ENCODE results near the gene ZC3H7A.
A peak's percentile ranks its signal among the peaks of the same experiment; 100 is the strongest.
"Not testable (repeated sequence)": the region's sequence is repeated elsewhere in the genome, so short reads cannot be mapped to it uniquely, and the experiment has no call there.

Gene ZC3H7A

GRCh38 chr16:11784980-11785599 is 12.0 kb downstream of the ZC3H7A start:
- not testable (repeated sequence) for H3K4me2 ChIP-seq (ENCODE audit: low read length); H3K9ac ChIP-seq (ENCODE audit: low read depth, low read length); H3K4me3 ChIP-seq (ENCODE audit: low read length); H3K27me3 ChIP-seq (ENCODE audit: control insufficient read depth, insufficient read depth, low read length); H3K36me3 ChIP-seq (ENCODE audit: insufficient read depth, low read length); H3K9me3 ChIP-seq (replicated peaks; ENCODE audit: low read length)
- H3K4me1 ChIP-seq (ENCODE audit: control insufficient read depth, insufficient read depth, low read length): peaks cover 39% of the 10 kb centered on the region

- H3K27me3 ChIP-seq (ENCODE audit: control insufficient read depth, insufficient read depth, low read length); H3K4me2 ChIP-seq (ENCODE audit: low read length); H3K9ac ChIP-seq (ENCODE audit: low read depth, low read length); H3K9me3 ChIP-seq (replicated peaks; ENCODE audit: low read length); H3K4me3 ChIP-seq (ENCODE audit: low read length): not testable (repeated sequence)
- H3K36me3 ChIP-seq (ENCODE audit: insufficient read depth, low read length): peaks cover 11% of the 10 kb centered on the region
- H3K4me1 ChIP-seq (ENCODE audit: control insufficient read depth, insufficient read depth, low read length): peaks cover 39% of the 10 kb centered on the region
Measured at GRCh38 chr16:11784381-11784780, 12.7 kb downstream of the ZC3H7A start.

GRCh38 chr16:11784038-11784369 is 13.1 kb downstream of the ZC3H7A start:
- Histone ChIP-seq H3K4me3 (ENCODE audit: low read length) (peak overlapping the region; percentile 61), H3K36me3 (ENCODE audit: insufficient read depth, low read length) (peaks cover 12% of the 10 kb centered on the region), H3K9me3 (replicated peaks; ENCODE audit: low read length) (no peaks in the 10 kb centered on the region), H3K4me2 (ENCODE audit: low read length) (peak overlapping the region; percentile 87), H3K4me1 (ENCODE audit: control insufficient read depth, insufficient read depth, low read length) (peaks cover 39% of the 10 kb centered on the region), H3K9ac (ENCODE audit: low read depth, low read length) (peak overlapping the region; percentile 75), H3K27me3 (ENCODE audit: control insufficient read depth, insufficient read depth, low read length) (no peaks in the 10 kb centered on the region)

GRCh38 chr16:11783319-11784037 is 13.6 kb downstream of the ZC3H7A start:
- H3K9me3 ChIP-seq (replicated peaks; ENCODE audit: low read length): no peaks in the 10 kb centered on the region
- peak overlapping the region; percentile 87 for H3K4me2 ChIP-seq (ENCODE audit: low read length)
- H3K4me3 ChIP-seq (ENCODE audit: low read length): peak overlapping the region; percentile 61
- H3K27me3 ChIP-seq (ENCODE audit: control insufficient read depth, insufficient read depth, low read length): no peaks in the 10 kb centered on the region
- H3K9ac ChIP-seq (ENCODE audit: low read depth, low read length): peak overlapping the region; percentile 75
- peaks cover 12% of the 10 kb centered on the region for H3K36me3 ChIP-seq (ENCODE audit: insufficient read depth, low read length)
- peaks cover 39% of the 10 kb centered on the region for H3K4me1 ChIP-seq (ENCODE audit: control insufficient read depth, insufficient read depth, low read length)

GRCh38 chr16:11781773-11782172 is 15.3 kb downstream of the ZC3H7A start:
- H3K4me2 ChIP-seq (ENCODE audit: low read length): peak overlapping the region; percentile 87
- peak overlapping the region; percentile 75 for H3K9ac ChIP-seq (ENCODE audit: low read depth, low read length)
- H3K36me3 ChIP-seq (ENCODE audit: insufficient read depth, low read length): peaks cover 18% of the 10 kb centered on the region
- no peaks in the 10 kb centered on the region for H3K27me3 ChIP-seq (ENCODE audit: control insufficient read depth, insufficient read depth, low read length)
- peak overlapping the region; percentile 61 for H3K4me3 ChIP-seq (ENCODE audit: low read length)
- peaks cover 39% of the 10 kb centered on the region for H3K4me1 ChIP-seq (ENCODE audit: control insufficient read depth, insufficient read depth, low read length)
- H3K9me3 ChIP-seq (replicated peaks; ENCODE audit: low read length): no peaks in the 10 kb centered on the region

GRCh38 chr16:11780991-11781680 is 15.9 kb downstream of the ZC3H7A start:
- Histone ChIP-seq H3K36me3 (ENCODE audit: insufficient read depth, low read length) (peaks cover 24% of the 10 kb centered on the region), H3K4me1 (ENCODE audit: control insufficient read depth, insufficient read depth, low read length) (peaks cover 39% of the 10 kb centered on the region), H3K9me3 (replicated peaks; ENCODE audit: low read length) (no peaks in the 10 kb centered on the region), H3K27me3 (ENCODE audit: control insufficient read depth, insufficient read depth, low read length) (no peaks in the 10 kb centered on the region), H3K4me3 (ENCODE audit: low read length) (peak overlapping the region; percentile 30), H3K9ac (ENCODE audit: low read depth, low read length) (peak overlapping the region; percentile 75), H3K4me2 (ENCODE audit: low read length) (peak overlapping the region; percentile 87)

GRCh38 chr16:11779074-11779473 is 18.0 kb downstream of the ZC3H7A start:
- no peak overlapping the region for H3K4me3 ChIP-seq (ENCODE audit: low read length)

GRCh38 chr16:11774065-11774626 is 22.9 kb downstream of the ZC3H7A start:
- Histone ChIP-seq H3K36me3 (ENCODE audit: insufficient read depth, low read length) (peaks cover 67% of the 10 kb centered on the region), H3K4me2 (ENCODE audit: low read length) (no peak overlapping the region), H3K9ac (ENCODE audit: low read depth, low read length) (no peak overlapping the region), H3K4me3 (ENCODE audit: low read length) (no peak overlapping the region), H3K4me1 (ENCODE audit: control insufficient read depth, insufficient read depth, low read length) (no peaks in the 10 kb centered on the region), H3K27me3 (ENCODE audit: control insufficient read depth, insufficient read depth, low read length) (no peaks in the 10 kb centered on the region), H3K9me3 (replicated peaks; ENCODE audit: low read length) (no peaks in the 10 kb centered on the region)

More at GRCh38 chr16:11779074-11779473, 18.0 kb downstream of the ZC3H7A start:
- Histone ChIP-seq H3K27me3 (ENCODE audit: control insufficient read depth, insufficient read depth, low read length) (no peaks in the 10 kb centered on the region), H3K4me2 (ENCODE audit: low read length) (no peak overlapping the region), H3K4me1 (ENCODE audit: control insufficient read depth, insufficient read depth, low read length) (peaks cover 34% of the 10 kb centered on the region), H3K9me3 (replicated peaks; ENCODE audit: low read length) (no peaks in the 10 kb centered on the region), H3K36me3 (ENCODE audit: insufficient read depth, low read length) (peaks cover 42% of the 10 kb centered on the region), H3K9ac (ENCODE audit: low read depth, low read length) (no peak overlapping the region)

- no peaks in the 10 kb centered on the region for H3K9me3 ChIP-seq (replicated peaks; ENCODE audit: low read length)
- no peaks in the 10 kb centered on the region for H3K27me3 ChIP-seq (ENCODE audit: control insufficient read depth, insufficient read depth, low read length)
- no peak overlapping the region for H3K4me3 ChIP-seq (ENCODE audit: low read length)
- H3K9ac ChIP-seq (ENCODE audit: low read depth, low read length): no peak overlapping the region
- H3K4me2 ChIP-seq (ENCODE audit: low read length): no peak overlapping the region
- peaks cover 79% of the 10 kb centered on the region for H3K36me3 ChIP-seq (ENCODE audit: insufficient read depth, low read length)
- H3K4me1 ChIP-seq (ENCODE audit: control insufficient read depth, insufficient read depth, low read length): no peaks in the 10 kb centered on the region
Measured at GRCh38 chr16:11768849-11769248, 28.2 kb downstream of the ZC3H7A start.

GRCh38 chr16:11762431-11762830 is 34.6 kb downstream of the ZC3H7A start:
- Histone ChIP-seq H3K27me3 (ENCODE audit: control insufficient read depth, insufficient read depth, low read length) (no peaks in the 10 kb centered on the region), H3K4me1 (ENCODE audit: control insufficient read depth, insufficient read depth, low read length) (peaks cover 8% of the 10 kb centered on the region), H3K9me3 (replicated peaks; ENCODE audit: low read length) (no peaks in the 10 kb centered on the region), H3K4me3 (ENCODE audit: low read length) (no peak overlapping the region), H3K4me2 (ENCODE audit: low read length) (no peak overlapping the region), H3K36me3 (ENCODE audit: insufficient read depth, low read length) (peaks cover 78% of the 10 kb centered on the region), H3K9ac (ENCODE audit: low read depth, low read length) (no peak overlapping the region)

- H3K4me3 ChIP-seq (ENCODE audit: low read length): no peak overlapping the region
- no peak overlapping the region for H3K4me2 ChIP-seq (ENCODE audit: low read length)
- peaks cover 69% of the 10 kb centered on the region for H3K36me3 ChIP-seq (ENCODE audit: insufficient read depth, low read length)
- no peak overlapping the region for H3K9ac ChIP-seq (ENCODE audit: low read depth, low read length)
- H3K27me3 ChIP-seq (ENCODE audit: control insufficient read depth, insufficient read depth, low read length): no peaks in the 10 kb centered on the region
- H3K4me1 ChIP-seq (ENCODE audit: control insufficient read depth, insufficient read depth, low read length): peaks cover 20% of the 10 kb centered on the region
- H3K9me3 ChIP-seq (replicated peaks; ENCODE audit: low read length): no peaks in the 10 kb centered on the region
Measured at GRCh38 chr16:11759997-11760396, 37.1 kb downstream of the ZC3H7A start.
